GDM1 (cell line): ENCODE results near the gene HOXA3.
A peak's percentile ranks its signal among the peaks of the same experiment; 100 is the strongest.

Source experiments
- DNase-seq: peaks from one replicate; lab custom pipeline; 2025; lab: John Stamatoyannopoulos, UW

HOXA3 gene

DNA sequence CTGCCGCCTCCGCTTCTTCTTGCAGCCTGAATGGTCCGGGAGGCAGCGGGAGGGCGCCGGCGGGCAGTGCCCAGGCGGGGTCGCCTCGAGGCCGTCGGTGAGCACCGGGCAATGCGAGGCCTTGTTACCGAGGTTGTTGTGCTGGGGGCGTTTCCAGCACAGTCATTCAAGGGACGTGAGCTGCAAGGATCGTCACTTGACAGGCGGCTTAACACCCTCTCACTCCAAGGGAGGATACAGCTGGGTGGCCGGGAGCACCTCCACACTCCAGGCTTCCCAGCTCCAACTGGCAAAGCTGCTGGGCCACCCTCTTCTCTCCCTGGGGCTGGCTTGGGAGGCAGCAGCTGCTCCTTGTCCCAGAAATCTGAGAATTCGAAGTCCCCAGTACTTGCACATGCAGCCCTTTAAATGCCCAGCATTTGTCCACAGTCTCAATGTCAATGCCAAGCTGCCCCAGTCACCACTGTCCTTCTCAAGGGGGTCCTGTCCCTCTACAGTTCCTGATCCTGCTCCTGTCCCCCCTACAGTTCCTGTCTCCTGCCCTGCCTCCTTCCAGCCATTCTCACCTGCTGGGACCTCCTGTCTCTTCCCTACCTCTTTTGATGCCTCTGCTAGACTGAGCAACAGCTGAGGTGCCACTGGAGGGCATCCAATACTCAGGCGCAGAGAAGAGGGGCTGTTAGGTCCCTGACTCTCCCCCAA lies 37.1 kb upstream of the HOXA3 start:
- DNase-seq = no peak

DNA sequence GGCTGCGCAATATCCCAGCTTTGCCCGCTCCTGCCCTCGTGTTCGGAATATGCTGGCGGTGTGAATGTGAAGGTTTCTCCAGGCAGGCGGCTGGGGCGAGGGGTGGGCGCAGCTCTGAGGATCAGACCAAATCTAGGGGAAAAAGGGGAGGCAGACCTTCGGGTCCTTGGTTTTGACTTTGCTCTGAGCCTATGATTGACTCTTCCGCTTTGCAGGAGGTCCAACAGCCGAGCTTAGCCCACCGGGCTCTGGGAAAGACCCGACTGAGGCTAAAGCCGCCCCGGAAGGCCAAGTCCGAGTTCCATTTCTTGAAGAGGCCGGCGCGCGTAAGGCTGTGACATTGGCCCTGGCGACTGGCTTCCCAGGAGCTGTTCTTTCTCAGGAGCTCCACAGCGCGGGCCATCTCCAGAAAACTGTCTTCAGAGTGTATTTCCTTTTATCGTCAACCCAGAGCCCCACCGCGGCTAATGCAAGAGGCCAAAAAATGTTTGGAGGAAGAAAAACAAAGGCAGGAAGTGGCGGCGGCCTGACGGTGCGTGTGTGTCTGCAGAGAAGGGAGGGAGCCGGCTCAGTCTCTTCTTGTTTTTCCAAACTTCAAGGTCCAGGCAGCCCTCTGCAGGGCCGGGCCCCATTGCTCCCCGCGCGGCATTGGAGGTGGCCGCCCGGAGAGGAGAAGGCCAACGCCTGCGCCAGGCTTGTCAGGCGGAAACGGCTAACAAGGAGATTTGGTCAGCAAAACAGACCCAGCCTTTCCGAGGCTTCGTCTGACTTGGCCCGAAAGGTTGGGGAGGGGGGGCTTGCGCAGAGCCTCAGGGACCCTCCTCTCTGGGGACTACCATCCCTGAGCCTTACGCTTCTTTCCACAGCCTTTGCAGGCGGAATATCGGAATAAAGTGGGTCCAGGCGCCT lies 36.3 kb upstream of the HOXA3 start:
- DNase-seq = peak; percentile 47

DNA sequence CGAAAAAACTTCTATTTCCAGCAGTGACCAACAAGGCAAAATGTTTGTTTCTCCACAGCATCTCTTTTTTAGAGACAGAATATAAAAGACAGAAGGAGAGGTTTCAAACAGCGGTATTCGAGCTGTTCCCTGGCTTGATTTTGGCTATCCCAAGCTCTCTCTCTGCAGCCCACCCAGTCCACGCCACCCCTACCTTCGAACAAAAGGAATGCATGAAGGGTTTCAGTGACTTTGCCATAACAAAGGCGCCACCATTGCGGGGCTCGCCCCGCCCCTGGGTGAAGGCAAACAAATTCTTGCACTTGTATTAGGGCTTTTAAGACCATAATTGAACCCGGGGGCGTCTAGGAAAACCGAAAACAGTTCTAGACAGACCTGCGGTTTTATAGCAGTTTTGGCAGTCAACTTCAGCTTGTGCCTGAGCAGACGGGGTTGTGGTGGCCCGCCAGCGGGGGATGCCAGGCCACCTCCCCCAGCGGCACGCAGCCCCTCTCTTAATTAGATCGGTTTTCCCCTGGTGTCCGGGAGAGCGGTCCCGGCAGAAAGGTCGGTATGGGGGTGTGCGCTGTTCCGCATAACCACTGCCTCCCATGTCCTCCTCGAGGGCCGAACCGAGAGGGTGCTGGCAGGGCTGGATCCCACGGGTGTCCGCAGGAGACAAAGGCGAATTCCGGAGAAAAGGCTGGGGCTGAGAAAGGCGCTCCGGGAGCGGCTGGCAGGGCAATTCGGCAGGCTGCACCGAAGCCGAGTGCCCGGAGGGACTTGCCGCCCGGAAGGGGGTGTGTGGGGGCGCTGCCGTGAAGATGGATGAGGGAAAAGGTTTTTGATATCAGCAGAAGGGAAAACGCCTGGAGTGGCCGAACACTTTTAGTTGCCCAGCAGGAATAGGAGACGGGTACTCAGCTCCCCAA lies 35.3 kb upstream of the HOXA3 start:
- DNase-seq = no peak

DNA sequence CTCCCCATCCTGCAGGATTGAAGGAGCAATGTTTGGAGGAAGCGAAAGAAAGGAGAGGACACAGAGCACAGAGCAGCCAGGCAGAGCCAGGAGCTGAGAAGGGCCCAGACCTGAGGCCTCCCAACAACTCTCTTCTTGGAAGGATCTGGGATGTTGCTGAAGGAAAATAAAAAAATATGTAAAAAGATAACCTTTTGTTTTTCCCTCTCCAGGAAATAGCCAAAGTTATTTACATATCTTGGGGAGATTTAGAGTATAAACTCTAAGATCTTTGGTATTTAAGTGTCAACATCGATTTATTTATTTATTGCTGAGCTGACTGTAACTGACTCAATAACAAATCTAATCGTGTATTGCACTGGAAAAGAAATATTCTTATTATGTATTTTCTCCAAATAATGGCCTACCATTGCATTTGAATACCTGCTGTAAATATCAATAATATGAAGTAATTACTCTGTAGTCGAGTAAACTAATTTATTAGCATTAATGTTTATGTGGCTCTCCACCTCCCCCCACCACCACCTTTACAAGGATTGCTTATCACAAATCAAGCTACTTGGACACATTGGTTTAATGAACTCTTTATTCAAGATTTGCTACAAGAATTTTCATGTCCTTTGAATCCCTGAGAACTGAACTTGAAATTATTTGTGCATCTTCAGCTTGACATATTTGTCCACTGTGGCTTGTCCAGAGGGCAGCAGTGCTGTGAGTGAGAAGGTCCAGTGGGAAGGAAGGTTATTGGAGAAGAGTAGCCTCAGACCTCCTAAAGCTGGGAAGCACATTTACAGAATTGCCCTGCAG lies 34.5 kb upstream of the HOXA3 start:
- no peak for DNase-seq

DNA sequence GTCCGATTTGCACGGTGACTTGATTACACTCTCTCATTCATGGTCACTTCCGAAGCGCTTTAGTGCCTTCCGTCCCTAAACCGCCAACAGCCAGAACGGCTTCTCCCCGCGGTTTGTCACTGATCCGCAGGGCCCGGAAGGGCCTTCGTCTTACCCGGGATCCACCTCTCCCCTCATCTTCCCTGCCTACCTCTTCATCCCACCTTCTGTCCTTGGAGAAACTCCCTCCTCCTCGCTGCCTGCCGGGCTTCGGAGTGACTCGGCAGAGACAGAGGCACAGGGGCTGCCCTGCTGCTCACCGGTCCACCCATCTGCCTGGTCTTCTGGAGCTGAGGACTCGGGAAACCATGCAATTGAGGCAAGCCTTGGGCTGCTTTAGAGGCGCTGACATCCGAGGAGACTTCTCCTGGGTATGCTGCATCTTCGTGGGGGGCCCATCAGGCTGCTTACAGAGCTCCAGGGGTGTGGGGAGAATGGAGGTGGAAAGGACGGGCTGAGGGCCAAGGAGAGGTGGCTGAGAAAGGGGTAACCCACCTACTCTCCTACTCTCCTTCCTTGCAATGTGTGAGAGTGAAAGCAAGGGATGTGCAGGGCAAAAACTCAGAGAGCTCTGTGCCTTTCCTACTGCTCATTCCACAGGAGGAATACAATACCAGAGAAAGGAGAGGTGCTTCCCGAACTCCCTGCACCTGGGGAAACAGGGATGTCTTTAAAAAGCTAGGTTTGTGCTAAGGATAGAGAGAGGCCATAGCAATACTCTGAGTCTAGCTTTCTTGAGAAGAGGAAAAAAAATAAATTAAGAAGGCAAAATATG lies 33.7 kb upstream of the HOXA3 start:
- DNase-seq = no peak

DNA sequence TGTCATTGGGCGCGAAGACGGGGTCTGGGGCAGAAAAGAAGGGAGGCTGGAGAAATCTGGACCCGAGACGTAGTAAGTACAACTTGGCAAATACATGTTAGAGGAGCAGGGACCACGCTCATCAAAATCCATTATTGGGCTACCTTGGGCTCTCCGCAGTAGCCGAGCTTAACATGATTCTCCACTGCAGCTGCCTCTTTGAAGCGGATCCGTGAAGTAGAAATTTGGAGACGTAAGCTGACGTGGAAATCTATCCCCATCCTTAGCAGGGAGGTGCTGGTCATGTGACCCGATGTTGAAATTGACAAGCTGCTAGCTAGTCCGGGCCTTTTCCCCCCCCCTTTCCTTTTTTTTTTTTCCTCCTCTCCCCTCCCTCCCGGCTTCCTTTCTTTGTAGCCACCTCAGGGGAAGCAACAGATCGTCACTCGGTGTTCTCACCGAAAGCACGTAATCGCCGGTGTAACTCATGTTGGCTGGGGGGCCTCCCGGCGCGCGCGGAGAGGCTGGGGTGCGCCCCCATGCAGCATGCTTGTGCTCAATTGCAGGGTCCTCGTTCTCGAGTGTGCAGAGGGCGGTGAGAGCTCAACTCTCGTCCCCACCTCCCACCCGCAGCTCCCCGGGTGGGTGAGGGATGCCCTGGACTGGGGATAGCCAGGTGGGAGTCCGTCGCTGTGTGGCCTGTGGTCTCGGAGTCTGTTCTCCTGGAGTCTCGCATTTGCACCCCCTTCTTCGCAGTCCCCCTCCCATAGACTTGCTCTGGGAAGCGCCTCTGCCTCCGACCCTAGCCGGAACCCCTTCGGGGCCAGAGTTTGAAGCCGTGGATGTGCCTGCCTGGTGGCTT lies 32.9 kb upstream of the HOXA3 start, which contains the start of gene HOXA11:
HOXA11 (minus strand) TSS at position 220 of the 841 bp plus-strand sequence; CDS start at position 132, 88 bp downstream.
- no peak for DNase-seq

DNA sequence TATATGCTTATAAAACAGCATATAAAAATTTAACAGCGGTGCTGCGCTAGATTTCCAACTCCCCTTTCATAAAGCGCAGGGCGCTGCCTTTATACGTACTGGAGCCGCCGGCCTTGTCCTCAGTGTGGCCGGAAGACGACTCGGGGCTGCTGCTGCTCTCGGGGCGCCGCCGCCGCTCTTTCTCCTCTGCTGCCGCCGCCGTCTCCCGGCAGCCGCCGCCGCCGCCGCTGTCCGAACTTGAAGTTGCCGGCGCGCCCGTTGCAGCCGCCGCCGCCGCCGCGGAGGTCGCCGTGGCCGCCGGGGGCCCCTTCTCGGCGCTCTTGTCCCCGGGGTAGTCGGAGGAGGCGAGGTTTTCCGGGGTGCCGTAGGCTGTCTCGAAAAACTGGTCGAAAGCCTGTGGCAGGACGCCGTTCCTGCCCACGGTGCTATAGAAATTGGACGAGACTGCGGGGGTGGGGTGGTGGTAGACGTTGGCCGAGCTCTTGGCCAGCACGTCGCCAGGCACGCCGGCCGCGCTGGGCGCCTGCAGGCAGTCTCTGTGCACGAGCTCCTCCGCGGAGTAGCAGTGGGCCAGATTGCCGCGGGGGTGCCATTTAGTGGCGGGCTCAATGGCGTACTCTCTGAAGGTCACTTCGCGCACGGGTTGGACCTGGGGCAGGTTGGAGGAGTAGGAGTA lies 32.1 kb upstream of the HOXA3 start:
- DNase-seq = no peak

DNA sequence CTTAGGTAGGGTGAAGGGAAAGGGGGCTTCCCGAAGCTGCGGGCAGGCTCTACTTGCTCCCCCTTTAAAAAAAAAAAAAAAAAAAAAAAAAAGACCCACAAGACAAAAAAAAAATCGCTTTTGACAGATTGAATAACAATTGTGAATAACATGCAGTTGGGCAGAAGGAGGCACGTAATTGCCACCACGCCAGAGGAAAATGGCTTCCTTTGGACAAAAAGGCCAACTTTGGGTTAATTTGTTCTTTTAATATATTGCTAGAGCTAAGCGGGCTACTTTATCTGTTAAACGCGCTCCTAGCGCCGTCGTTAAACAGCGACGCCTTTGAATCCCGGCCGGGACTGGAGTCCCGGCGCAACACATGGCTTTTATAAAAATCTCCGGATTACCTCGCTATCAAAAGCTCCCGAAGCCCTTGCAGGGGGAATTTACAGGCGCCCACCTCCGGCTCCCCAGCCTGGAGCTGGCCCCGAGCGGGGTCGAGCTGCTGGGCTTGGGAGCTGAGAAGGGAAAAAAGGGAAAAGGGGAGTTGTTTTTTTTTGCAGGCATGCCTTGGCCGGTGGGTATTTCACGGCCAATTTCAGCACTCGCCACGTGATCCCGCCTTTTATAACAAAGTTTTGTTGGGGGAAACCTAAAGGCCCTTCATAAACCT lies 31.4 kb upstream of the HOXA3 start:
- no peak for DNase-seq

DNA sequence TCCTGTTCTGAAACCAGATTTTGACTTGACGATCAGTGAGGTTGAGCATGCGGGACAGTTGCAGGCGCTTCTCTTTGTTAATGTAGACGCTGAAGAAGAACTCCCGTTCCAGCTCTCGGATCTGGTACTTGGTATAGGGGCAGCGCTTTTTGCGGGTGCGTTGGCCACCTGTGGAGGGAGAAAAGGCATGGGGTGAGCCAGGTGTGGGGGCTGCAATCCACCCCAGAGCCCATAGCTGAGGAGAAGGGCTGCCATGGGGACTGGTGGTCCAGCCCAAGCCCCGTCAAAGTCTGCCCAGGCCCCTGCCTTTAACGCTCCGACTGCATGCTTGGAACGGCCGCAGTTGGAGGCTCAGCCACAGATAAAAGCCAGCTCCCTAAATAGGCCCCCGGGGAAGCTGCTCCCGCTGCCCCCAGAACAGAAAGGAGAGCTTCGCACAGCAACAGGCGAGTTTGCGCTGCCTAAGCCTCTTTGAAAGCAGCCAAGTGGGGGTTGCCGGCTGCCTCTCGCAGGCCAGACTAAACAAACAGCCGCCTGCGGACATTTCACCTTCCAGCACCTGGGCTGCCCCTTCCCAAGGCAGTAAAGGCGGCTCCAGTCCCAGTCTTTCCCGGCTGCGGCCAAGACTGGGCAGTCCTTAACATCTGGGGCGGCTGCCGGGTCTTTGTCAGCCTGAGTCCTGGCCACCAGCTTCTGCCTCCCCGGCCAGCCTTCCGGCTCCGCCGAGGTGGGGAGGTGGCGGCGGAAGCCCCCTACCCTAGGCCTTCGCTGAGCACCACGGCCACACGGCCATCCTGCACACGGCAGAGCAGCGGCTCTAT lies 30.7 kb upstream of the HOXA3 start:
- no peak for DNase-seq

DNA sequence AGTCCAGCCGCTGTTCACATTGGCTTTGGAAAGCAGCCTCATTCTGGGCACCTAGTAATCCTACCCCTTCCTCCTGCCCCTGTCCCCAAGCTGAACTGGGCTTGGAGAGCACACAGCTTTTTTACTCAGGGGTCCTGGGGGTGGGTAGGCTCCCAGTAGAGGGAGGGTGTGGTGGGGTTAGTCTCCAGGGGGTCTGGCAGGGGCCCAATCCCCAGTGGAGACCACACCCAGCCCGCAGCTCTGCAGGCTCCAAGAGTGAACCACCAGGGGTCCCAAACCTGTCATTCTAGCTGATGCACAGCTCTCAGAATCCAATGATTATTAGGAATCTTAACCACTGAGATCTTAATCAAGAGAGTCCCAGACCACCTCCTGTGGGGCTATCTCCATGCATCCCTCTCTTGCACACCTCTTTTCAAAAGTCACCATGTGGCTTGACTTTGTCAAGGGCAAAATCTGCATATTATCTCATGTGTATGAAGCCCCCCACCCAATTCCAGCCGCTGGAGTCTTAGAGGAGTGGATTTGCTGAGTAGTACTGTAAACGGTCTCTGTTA lies 30.0 kb upstream of the HOXA3 start:
- no peak for DNase-seq

DNA sequence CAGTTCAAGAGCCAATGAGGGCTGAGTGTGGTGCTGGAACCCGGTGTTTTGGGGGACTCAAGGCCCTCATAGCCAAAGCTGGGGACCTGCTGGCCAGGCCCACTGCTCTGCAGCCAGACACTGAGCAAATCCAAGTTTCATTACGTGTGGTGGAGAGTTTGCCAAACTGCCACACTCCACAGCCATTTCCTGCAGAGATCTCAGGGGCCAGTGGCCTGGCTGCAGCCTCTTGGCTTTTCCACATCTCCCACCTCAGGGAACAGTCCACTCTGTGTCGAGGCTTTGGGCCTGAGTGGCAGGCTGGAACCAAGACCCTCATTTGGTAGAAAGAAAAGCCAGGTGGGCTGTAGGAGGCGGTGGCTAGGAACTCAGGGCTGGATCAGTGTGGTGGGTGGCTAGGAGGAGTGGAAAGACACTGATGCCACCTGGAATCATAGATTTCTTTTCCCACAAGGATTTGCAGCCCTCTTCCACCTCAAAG lies 29.5 kb upstream of the HOXA3 start:
- DNase-seq = no peak

DNA sequence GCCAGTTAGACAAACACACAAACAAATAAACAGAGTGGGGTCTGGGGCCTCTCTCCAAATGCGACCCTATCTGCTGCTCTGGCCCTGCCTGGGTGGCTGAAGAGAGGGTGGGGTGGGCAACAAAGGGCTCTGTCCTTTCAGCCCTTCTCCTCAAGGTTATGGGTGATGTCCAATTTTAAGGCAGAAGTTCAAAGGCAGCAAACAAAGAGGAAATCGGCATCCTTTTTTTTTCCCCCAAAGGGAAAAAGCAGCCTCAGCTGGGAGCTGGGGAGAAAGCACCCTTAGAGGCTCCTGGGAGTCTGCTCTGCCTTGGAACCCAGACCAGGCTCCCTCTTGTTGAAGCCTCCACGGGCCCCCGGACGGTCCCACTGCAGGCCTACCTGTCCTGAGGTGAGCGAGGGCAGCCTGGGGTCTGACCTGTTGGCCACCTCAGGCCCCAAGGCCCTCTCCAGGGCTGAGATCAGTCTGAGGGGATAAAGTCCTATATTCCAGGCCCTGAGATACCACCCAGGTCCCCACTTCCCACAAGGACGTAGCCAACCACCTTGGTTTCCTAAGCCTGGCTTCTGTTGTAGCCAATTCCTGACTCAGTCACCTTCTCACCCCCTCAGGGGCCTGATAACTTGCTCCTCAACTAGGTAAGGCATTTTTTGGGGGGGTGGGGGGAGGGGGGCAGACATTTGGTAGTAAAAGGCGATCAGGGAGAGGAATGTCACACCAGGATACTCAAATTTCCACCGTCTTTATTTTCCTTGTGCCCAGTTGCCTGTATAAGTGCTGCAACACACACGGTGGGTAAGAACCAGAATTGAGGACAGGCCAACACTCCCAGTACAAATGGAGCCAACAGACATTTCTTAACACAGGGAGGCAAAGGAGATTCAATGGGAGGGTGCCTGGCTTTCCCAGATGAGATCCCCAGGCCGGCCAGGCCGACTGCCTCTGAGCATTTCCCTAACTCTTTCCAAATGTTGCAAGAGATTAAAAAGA lies 28.3 kb upstream of the HOXA3 start:
- DNase-seq = no peak

DNA sequence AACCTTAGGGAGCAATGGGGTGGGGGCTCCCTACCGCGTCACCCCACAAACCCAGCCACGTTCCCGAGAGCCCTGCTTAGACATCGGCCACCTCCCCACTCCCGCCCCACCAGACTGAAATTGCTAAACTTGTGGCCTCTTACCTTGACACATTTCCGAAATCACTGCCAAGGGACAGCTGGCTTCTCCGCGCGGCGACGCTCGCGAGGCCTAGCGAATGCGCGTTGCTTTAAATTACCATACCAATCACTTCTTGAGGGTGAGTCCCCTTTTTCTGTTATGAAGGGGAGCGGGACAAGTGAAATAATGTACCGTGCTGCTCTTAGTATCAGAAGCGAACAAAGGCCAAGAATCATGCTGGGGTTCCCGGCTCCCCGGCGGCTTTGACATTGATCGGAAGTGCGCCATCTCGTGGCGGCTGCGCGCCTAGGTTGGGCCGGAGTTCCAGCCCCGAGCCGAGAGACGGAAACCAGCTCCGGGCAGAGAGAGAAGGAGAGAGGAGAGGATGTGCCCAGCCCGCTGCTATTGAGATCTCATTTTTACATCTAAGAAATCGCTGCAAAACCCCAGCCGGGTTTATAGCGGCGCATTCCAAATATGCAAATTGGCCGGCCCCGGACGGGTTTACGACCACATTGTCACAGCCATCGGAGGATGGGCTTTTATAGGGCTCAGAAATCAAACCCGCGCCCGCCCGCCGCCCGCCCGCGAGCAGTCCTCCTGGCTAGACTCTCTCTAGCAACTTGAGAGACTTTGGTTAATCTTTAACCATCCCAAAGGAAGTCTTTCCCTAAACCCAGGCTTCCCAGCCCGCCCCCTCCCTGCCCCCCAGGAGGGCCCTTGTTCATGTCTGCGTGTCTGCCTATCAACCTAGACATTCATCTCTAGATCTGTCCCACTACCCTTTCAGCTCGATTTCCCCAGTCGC lies 27.4 kb upstream of the HOXA3 start:
- peak; percentile 26 for DNase-seq

DNA sequence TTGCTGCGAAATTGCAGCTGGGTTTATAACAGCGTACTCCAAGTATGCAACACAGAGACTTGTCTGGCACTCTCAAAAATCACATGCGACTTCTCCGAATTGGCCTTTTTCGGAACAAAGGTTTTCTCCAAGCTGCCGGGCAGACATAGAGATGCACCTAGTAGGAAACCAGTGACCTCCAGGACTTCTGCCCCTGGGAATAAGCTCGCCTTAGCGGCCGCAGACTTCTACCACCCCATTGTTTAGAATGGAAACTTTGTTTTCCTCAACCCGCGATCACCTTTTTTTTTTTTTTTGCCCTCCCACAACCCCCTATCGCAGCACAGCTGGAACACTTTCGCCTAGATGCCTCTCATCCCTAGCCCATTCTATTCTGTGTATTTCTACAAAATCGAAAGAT lies 26.6 kb upstream of the HOXA3 start:
- DNase-seq = no peak

DNA sequence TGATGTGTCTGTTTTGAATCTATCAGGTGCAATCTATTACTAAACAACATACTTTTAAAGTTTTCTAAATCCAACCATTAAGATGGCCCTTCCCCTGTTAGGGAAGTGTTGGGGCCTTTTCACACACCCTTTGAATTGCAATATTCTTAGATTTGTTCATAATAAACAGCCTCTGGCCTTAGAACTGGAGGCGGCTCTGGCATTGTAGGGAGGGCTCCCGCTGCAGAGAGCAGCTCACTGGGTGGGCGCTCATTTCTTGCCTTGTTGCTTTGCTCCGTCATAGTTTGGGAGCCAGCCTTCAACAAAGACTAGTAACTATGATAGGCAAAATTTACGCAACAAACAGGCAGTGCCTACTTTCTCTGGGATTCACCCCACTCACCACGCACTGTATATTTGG lies 26.0 kb upstream of the HOXA3 start:
- no peak for DNase-seq
